Osteocyte (in vitro differentiated cells): ENCODE measurements around the gene WDR70. TPM values are rescaled to one million over a fixed set of nuclear protein-coding genes. Genes with fewer than 3 reads are reported as not detected.

Source experiments
- DNase-seq: peaks from one replicate; pipeline ENCODE4 v3.0.0; 2021; ENCODE audit warnings: mixed read lengths; ENCODE audit not compliant: unreplicated experiment; ENCODE audit errors: extremely low spot score
- H3K27ac Mint-ChIP-seq: one replicate; pipeline ENCODE4 v1.8.0; 2021; ENCODE audit warnings: mild to moderate bottlenecking, mixed read lengths; ENCODE audit not compliant: unreplicated experiment
- H3K27me3 Mint-ChIP-seq: one replicate; pipeline ENCODE4 v1.8.0; 2021; ENCODE audit warnings: mixed read lengths; ENCODE audit not compliant: unreplicated experiment
- H3K36me3 Mint-ChIP-seq: one replicate; pipeline ENCODE4 v1.8.0; 2021; ENCODE audit warnings: mixed read lengths; ENCODE audit not compliant: unreplicated experiment
- H3K4me1 Mint-ChIP-seq: one replicate; pipeline ENCODE4 v1.8.0; 2021; ENCODE audit warnings: mixed read lengths; ENCODE audit not compliant: unreplicated experiment
- H3K4me3 Mint-ChIP-seq: one replicate; pipeline ENCODE4 v1.8.0; 2021; ENCODE audit warnings: mild to moderate bottlenecking, moderate library complexity, mixed read lengths; ENCODE audit not compliant: unreplicated experiment
- H3K9me3 Mint-ChIP-seq: one replicate; pipeline ENCODE4 v1.8.0; 2021; ENCODE audit warnings: mixed read lengths; ENCODE audit not compliant: unreplicated experiment
- CTCF ChIP-seq: fragments of 200-600 bp; sonication (generic); IDR thresholded peaks from 2 replicates; pipeline ENCODE4 v1.5.0; 2021; ENCODE audit warnings: antibody characterized with exemption, mild to moderate bottlenecking, moderate library complexity
- total RNA-seq: library from RNA; stranded (reverse); gene quantifications from 2 replicates; pipeline ENCODE4 v1.2.1, GENCODE V29; 2021

The WDR70 gene
- total RNA-seq, 1 donor from 2014 or later, result 35.4 TPM

GRCh38 chr5:37568893-37569292 is 189.8 kb downstream of the WDR70 start:
- Mint-ChIP-seq H3K4me1 (peaks cover 3% of the 10 kb centered on the region), H3K27me3 (no peaks in the 10 kb centered on the region), H3K4me3 (no peak overlapping the region), H3K27ac (no peak overlapping the region), H3K36me3 (no peaks in the 10 kb centered on the region), H3K9me3 (no peaks in the 10 kb centered on the region)
- no peak for DNase-seq
- TF ChIP-seq CTCF, result no peak

GRCh38 chr5:37569466-37569865 is 190.3 kb downstream of the WDR70 start:
- no peak for DNase-seq
- TF ChIP-seq CTCF, result no peak
- H3K4me3 Mint-ChIP-seq, result no peak overlapping the region
- H3K9me3 Mint-ChIP-seq, result peaks cover 1% of the 10 kb centered on the region
- no peaks in the 10 kb centered on the region for H3K27me3 Mint-ChIP-seq
- H3K4me1 Mint-ChIP-seq, result peaks cover 3% of the 10 kb centered on the region
- no peaks in the 10 kb centered on the region for H3K36me3 Mint-ChIP-seq
- H3K27ac Mint-ChIP-seq, result no peak overlapping the region

GRCh38 chr5:37570597-37570996 is 191.5 kb downstream of the WDR70 start:
- no peaks in the 10 kb centered on the region for H3K27me3 Mint-ChIP-seq
- H3K4me3 Mint-ChIP-seq, result no peak overlapping the region
- no peak for TF ChIP-seq CTCF
- peaks cover 6% of the 10 kb centered on the region for H3K9me3 Mint-ChIP-seq
- DNase-seq, result no peak
- H3K4me1 Mint-ChIP-seq, result no peaks in the 10 kb centered on the region
- no peaks in the 10 kb centered on the region for H3K36me3 Mint-ChIP-seq
- H3K27ac Mint-ChIP-seq, result no peak overlapping the region

GRCh38 chr5:37571985-37572384 is 192.9 kb downstream of the WDR70 start:
- no peak overlapping the region for H3K27ac Mint-ChIP-seq
- no peaks in the 10 kb centered on the region for H3K4me1 Mint-ChIP-seq

More at GRCh38 chr5:37571985-37572384, 192.9 kb downstream of the WDR70 start:
- Mint-ChIP-seq H3K36me3 (peaks cover 2% of the 10 kb centered on the region), H3K4me3 (no peak overlapping the region), H3K9me3 (peaks cover 6% of the 10 kb centered on the region), H3K27me3 (no peaks in the 10 kb centered on the region)
- DNase-seq, result no peak
- no peak for TF ChIP-seq CTCF
